ENCODE measurements around the gene SRRM3. TPM values are rescaled to one million over a fixed set of nuclear protein-coding genes. Genes with fewer than 3 reads are reported as not detected.

SRRM3 gene
- total and polyA plus RNA-seq, 9 of the 15 experiments (the other 6 are each of a cell fraction or from before 2014, with no cell fraction given): 0.04 to 0.91 (median 0.46) TPM; not detected in 2

DNA sequence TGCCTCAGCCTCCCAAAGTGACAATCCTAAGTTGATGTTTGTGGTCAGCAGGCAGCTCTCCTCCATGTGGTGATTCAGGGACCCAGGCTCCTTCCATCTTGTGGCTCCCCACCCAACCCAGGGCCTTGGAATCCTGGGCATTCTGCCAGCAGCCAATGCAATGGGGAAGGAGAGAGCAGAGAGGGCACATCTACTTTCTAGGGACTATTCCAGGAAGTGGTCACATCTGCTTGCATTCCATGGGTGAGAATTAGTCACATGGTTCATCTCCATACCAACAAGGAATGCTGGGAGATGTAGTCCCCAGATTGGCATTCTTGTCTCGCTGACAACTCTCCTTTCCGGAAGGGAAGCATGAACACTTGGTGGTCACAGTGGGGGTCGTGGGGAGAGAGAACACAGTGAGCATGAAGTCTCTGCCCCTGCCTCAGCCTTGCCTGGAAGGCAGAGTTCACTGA is 9.9 kb upstream of the SRRM3 start (continued):
- TF ChIP-seq, protein P1, sequence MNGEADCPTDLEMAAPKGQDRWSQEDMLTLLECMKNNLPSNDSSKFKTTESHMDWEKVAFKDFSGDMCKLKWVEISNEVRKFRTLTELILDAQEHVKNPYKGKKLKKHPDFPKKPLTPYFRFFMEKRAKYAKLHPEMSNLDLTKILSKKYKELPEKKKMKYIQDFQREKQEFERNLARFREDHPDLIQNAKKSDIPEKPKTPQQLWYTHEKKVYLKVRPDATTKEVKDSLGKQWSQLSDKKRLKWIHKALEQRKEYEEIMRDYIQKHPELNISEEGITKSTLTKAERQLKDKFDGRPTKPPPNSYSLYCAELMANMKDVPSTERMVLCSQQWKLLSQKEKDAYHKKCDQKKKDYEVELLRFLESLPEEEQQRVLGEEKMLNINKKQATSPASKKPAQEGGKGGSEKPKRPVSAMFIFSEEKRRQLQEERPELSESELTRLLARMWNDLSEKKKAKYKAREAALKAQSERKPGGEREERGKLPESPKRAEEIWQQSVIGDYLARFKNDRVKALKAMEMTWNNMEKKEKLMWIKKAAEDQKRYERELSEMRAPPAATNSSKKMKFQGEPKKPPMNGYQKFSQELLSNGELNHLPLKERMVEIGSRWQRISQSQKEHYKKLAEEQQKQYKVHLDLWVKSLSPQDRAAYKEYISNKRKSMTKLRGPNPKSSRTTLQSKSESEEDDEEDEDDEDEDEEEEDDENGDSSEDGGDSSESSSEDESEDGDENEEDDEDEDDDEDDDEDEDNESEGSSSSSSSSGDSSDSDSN (IDR thresholded peaks at IDR 0.05; ENCODE audit: borderline replicate concordance in 1 of 2, low read depth in 2 of 2, low read length in 2 of 2): no peak
- TF ChIP-seq, protein P2, sequence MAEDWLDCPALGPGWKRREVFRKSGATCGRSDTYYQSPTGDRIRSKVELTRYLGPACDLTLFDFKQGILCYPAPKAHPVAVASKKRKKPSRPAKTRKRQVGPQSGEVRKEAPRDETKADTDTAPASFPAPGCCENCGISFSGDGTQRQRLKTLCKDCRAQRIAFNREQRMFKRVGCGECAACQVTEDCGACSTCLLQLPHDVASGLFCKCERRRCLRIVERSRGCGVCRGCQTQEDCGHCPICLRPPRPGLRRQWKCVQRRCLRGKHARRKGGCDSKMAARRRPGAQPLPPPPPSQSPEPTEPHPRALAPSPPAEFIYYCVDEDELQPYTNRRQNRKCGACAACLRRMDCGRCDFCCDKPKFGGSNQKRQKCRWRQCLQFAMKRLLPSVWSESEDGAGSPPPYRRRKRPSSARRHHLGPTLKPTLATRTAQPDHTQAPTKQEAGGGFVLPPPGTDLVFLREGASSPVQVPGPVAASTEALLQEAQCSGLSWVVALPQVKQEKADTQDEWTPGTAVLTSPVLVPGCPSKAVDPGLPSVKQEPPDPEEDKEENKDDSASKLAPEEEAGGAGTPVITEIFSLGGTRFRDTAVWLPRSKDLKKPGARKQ (CRISPR knock-in tag; IDR thresholded peaks at IDR 0.05): no peak
- TF ChIP-seq, protein P3, sequence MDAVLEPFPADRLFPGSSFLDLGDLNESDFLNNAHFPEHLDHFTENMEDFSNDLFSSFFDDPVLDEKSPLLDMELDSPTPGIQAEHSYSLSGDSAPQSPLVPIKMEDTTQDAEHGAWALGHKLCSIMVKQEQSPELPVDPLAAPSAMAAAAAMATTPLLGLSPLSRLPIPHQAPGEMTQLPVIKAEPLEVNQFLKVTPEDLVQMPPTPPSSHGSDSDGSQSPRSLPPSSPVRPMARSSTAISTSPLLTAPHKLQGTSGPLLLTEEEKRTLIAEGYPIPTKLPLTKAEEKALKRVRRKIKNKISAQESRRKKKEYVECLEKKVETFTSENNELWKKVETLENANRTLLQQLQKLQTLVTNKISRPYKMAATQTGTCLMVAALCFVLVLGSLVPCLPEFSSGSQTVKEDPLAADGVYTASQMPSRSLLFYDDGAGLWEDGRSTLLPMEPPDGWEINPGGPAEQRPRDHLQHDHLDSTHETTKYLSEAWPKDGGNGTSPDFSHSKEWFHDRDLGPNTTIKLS (IDR thresholded peaks at IDR 0.05; ENCODE audit: borderline replicate concordance, low read depth): no peak
- no peak for TF ChIP-seq ZBTB1 (CRISPR knock-in tag; IDR thresholded peaks at IDR 0.05; ENCODE audit: borderline replicate concordance, low read depth)
- TF ChIP-seq, protein P4, sequence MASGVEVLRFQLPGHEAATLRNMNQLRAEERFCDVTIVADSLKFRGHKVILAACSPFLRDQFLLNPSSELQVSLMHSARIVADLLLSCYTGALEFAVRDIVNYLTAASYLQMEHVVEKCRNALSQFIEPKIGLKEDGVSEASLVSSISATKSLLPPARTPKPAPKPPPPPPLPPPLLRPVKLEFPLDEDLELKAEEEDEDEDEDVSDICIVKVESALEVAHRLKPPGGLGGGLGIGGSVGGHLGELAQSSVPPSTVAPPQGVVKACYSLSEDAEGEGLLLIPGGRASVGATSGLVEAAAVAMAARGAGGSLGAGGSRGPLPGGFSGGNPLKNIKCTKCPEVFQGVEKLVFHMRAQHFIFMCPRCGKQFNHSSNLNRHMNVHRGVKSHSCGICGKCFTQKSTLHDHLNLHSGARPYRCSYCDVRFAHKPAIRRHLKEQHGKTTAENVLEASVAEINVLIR (CRISPR knock-in tag; IDR thresholded peaks at IDR 0.05): no peak
- no peak for TF ChIP-seq CBFB (CRISPR knock-in tag; IDR thresholded peaks at IDR 0.05)
- TF ChIP-seq BCL6 (CRISPR knock-in tag; IDR thresholded peaks at IDR 0.05): no peak
- TF ChIP-seq ZKSCAN1 (IDR thresholded peaks at IDR 0.05; ENCODE audit: low read depth, low read length): no peak
- no peak for TF ChIP-seq KAT2B (IDR thresholded peaks at IDR 0.05; ENCODE audit: low read depth, low read length)
- TF ChIP-seq, protein P5, sequence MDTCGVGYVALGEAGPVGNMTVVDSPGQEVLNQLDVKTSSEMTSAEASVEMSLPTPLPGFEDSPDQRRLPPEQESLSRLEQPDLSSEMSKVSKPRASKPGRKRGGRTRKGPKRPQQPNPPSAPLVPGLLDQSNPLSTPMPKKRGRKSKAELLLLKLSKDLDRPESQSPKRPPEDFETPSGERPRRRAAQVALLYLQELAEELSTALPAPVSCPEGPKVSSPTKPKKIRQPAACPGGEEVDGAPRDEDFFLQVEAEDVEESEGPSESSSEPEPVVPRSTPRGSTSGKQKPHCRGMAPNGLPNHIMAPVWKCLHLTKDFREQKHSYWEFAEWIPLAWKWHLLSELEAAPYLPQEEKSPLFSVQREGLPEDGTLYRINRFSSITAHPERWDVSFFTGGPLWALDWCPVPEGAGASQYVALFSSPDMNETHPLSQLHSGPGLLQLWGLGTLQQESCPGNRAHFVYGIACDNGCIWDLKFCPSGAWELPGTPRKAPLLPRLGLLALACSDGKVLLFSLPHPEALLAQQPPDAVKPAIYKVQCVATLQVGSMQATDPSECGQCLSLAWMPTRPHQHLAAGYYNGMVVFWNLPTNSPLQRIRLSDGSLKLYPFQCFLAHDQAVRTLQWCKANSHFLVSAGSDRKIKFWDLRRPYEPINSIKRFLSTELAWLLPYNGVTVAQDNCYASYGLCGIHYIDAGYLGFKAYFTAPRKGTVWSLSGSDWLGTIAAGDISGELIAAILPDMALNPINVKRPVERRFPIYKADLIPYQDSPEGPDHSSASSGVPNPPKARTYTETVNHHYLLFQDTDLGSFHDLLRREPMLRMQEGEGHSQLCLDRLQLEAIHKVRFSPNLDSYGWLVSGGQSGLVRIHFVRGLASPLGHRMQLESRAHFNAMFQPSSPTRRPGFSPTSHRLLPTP (IDR thresholded peaks at IDR 0.05; ENCODE audit: borderline replicate concordance, extremely low read depth, insufficient read length): no peak
- TF ChIP-seq DNMT1 (IDR thresholded peaks at IDR 0.05): no peak
- TF ChIP-seq GABPA (tag; conservative IDR thresholded peaks at IDR 0.05; ENCODE audit: low read depth): peak; percentile 40
- no peak for TF ChIP-seq CAMTA2 (CRISPR knock-in tag; conservative IDR thresholded peaks at IDR 0.05)
- no peak for TF ChIP-seq GTF2A2 (tag; IDR thresholded peaks at IDR 0.05)
- no peak for TF ChIP-seq SMAD2 (IDR thresholded peaks at IDR 0.05; ENCODE audit: low read depth, low read length)
- TF ChIP-seq TRIM24 (IDR thresholded peaks at IDR 0.05): peak; percentile 57 to 71; a peak in 2 of 4 replicates
- no peak for TF ChIP-seq NEUROD1 (IDR thresholded peaks at IDR 0.05; ENCODE audit: borderline replicate concordance, low read depth, low read length, partially characterized antibody)
- TF ChIP-seq ZNF57 (CRISPR knock-in tag; IDR thresholded peaks at IDR 0.05): no peak
- TF ChIP-seq NR2C1 (IDR thresholded peaks at IDR 0.05): no peak
- no peak for TF ChIP-seq NR2C1 (tag; IDR thresholded peaks at IDR 0.05)

All from K562 (cell line).